Fibroblast of the conjunctiva (primary cell): ENCODE measurements around the gene PACRG.

Source experiments
- DNase-seq: peaks from one replicate; pipeline ENCODE4 v3.0.0-alpha.2; 2010; ENCODE audit warnings: low read depth

PACRG gene

GRCh38 chr6:163200289-163200688 lies 472.5 kb downstream of the PACRG start:
- no peak for DNase-seq

GRCh38 chr6:163200694-163201093 lies 472.9 kb downstream of the PACRG start:
- DNase-seq, result no peak

GRCh38 chr6:163201855-163202254 lies 474.1 kb downstream of the PACRG start:
- no peak for DNase-seq

DNA sequence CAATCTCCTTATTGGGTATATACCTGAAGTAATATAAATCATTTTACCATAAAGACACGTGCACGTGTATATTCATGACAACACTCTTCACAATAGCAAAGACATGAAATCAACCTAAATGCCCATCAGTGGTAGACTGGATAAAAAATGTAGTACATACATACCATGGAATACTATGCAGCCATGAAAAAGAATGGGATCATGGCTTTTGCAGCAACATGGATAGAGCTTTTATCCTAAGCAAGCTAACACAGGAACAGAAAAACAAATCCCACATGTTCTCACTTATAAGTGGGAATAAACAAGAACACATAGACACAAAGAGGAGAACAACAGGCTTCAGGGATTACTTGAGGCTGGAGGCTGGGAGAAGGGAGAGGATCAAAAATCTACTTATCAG lies 478.4 kb downstream of the PACRG start:
- DNase-seq, result no peak

DNA sequence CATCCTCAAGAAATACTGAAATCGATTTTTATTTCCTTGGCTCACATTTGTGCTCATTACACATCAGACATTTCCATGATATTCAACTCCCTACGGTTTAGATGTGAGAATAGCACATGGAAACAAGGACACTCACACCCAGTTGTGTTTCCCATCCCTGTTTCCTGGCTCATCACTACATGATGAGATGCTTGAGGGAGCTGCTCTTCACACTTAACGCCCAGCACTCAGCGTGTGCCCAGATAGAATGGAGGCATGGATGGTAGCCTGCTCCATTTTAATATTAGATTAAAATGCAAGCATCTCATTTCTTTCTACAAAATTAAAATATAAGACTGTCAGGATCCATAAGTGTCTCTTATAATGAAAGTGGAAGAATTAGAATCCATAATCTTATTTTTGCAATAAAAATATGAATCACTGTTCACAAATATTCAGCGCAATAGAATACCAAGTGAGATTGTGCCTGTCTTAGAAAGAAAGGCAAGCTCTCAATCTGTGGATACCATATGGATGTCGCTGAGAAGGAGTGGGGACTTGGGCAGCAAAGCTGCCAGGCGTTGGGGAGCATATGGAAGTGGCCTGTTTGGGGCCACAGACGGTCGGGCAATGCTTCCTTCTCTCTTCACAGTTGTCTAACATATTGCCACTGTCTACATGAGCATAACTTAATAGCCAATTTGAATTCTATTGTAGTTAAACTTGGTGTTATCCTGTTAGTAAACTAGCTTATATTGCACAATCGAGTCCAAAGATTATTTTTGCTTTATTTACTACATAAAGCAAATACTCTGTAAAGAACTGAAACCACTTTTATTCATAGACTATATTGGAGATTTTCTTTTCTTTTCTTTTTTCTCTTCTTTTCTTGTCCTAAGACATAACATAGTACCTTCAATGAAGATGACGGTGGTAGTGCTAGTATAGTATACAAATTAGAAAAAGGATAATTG lies 479.9 kb downstream of the PACRG start:
- DNase-seq, result no peak

DNA sequence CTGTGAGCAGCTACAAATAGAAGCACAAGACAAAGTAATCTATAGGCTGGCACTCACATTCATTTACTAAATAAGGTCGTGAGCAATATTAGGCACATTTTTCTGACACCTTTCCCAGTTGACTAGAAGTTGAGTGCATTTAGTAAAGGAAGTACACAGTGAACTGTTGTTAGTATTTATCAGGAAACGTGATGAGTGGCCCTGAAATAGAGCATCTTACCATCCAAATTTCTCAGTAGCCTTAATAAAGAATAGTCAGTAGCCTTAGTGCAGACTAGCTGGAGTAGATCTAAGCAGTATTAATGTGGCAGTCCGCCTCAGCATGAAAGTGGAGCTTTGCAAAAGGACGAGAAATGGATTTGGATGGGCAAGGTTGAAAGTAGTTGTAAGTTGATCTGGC lies 481.2 kb downstream of the PACRG start:
- no peak for DNase-seq

GRCh38 chr6:163212123-163212522 lies 484.3 kb downstream of the PACRG start:
- no peak for DNase-seq

DNA sequence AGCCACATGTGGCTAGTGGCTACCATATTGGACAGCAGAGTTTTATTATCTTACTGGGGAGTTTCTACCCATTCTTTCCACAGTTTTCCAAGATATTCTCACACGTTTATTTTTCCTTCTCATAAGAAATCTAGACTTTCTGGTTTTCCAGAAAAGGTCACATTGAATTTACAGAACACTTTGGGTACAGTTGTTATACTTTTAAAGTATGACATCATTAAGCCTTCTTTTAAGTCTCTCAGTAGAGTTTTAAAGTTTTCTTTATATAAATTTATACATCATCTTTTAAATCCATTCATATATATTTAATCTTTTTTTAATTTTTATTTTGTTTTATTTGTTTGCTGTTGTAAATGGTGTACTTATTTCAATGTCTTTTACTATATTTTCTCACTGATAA lies 486.5 kb downstream of the PACRG start:
- no peak for DNase-seq

DNA sequence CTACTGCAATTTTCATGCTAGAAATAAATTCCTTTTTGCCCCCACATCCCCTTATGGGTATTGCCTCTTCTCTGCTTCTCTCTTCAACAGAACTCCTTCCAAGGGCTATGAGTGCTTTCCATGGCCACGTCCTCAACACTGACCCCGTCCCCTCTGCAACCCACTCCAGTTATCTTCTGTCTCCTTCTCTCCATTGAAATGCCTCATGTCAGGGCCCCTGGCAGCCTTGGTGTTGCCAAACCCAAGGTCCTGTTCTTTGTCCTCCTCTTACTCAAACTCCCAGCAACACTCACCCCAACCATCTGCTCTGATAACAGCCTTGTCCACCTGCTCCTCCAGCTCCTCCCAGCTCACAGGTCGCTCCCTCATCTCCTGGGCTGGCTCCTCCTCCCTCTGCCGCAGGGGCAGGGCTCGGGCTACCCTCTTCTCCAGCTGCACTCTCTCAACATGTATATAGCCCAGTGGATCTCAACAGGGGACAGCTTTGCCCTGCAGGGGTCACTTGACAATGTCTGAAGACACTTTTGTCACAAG lies 490.7 kb downstream of the PACRG start:
- no peak for DNase-seq

DNA sequence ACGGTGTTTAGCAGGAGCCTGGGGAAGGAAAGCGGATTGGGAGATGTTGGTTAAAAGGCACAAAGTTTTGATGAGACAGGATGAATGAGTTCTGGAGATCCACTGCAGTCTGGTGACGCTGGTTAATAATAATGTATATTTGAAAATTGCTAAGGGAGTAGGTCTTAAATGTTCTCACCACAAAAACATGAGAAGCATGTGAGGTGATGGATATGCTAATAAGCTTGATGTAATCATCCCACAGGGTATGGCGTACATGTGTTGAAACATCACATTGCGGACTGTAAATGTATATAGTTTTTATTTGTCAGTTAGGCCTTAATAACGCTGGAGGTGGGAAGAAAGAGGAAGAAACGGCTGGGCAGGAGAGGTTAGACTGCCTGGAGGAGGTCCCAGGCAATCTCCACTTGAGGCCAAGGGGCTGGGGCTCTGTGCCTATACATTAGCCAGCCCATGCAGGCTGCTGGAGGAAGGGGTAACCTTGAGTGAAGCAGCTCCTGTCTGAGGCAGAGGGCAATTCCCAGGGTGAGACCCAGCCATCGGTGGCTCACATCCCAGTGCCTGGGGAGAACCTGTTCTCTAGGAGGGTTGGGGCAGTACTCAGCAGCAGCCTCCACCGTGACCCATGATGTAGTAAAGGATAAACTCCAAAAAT lies 498.5 kb downstream of the PACRG start:
- no peak for DNase-seq

GRCh38 chr6:163226836-163227485 lies 499.2 kb downstream of the PACRG start:
- no peak for DNase-seq

DNA sequence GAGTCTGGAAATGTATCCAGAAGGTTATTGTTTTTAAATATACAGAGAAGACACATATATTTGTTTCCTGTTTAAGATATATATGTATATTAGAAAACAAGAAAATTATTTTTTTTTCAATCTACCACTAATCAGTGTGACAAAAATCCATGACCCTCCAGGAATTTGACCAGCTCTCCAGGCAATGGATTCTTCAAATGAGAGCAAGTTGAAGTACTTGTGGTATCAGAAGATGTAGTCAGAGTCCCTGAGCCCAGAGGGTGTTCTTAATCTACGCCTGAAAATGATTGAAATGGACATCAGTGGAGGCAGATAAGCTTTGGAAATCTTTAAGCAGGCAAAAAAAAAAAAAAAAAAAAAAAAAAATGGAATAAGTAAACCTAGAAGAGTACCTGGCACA lies 500.3 kb downstream of the PACRG start:
- no peak for DNase-seq

GRCh38 chr6:163229050-163229449 lies 501.3 kb downstream of the PACRG start:
- DNase-seq, result no peak

- DNase-seq, result no peak
These were observed 503.1 kb downstream of the PACRG start for GRCh38 chr6:163230901-163231300.

DNA sequence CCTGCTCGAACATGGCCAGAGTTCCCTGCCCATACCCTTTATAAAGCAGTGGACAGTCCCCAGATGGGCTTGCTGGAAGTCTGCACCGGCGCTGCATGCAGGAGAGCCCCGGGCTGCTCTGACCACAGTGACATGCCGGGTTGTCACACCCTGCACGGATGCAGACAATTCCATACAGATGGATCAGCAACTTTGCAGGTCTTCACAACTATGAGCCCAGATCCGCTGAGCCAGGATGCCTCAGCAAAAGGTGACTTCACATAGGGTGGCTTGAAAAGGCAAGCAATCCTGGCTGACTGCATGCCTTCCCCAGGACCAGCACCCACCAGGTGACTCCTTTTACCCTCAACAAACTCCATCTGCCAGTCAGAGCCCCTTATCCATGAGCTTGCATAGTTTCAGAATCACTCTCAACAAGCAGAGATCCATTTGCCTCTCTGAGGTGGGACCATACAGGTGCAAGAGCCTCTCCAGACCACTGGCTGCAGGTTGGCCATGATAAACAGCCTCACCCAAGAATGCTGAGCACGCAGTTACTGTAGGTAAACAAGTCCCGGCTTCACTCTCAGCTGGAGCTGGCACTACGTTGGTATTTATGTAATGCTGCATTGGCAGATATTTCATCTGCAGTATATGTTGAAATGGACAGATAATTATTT lies 503.7 kb downstream of the PACRG start:
- no peak for DNase-seq

DNA sequence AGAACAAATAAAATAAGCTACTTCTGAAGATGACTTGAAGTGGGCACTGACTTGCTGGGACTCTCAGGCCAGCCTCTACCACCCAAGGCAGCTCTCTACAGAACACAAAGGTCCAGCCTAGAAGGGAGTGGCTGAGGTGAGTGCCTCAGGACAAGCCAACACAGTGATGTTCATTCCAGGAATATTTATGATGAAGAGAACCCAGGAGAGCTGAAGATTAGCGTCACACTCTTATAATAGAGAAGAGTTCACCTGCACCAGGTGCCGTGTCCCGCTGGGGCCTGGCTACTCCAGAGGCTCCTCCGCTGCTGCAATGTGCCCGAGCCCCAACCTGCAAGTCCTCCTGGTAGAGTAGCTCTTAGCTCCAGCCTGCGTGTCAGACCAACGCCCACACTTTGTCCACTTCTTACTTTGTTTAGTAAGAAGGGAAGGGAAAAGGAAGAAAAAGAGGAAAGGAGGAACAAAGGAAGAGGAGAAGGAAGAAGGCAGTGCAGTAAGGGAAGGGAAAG lies 504.3 kb downstream of the PACRG start:
- DNase-seq, result no peak

DNA sequence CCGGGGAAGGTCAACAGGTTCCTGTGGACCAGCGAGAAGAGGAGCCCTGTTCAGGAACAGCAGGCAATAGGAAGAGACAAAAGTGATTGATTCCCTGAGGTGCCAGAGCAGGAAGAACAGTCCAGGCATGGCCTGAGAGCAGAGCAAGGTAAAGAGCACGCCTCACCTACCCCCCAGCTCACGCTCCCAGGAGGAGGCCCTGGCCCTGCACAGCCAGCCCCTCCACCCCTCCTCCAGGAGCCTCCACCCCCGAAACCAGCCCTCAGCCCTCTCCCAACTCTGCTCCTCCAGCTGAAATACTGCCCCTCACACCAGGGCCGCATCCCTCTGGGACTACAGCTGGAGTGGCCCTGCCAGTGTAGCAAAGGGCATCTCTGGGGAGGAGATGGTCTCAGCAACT lies 504.9 kb downstream of the PACRG start:
- DNase-seq, result no peak

- no peak for DNase-seq
These were observed 509.3 kb downstream of the PACRG start for GRCh38 chr6:163237110-163237509.

GRCh38 chr6:163239572-163240340 lies 512.0 kb downstream of the PACRG start:
- no peak for DNase-seq

DNA sequence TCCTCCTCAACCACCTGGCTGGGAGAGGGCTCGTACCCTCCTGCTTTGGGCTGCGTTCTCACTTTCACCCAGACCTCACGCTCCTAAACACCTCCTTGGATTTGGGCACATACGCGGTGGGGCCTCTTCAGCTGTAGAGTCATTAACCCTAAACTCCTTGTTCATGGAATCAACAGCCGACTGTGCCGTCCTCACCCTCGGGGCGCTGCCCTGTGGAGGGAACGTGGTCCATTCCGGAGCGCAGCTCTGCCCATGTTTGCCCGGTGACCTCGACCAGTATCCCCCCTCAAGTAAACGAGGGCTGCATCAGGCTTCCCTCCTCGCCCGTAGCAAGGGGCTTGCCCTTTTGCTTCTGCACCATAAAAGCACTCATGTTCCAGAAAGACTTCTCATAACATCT lies 512.8 kb downstream of the PACRG start:
- no peak for DNase-seq

DNA sequence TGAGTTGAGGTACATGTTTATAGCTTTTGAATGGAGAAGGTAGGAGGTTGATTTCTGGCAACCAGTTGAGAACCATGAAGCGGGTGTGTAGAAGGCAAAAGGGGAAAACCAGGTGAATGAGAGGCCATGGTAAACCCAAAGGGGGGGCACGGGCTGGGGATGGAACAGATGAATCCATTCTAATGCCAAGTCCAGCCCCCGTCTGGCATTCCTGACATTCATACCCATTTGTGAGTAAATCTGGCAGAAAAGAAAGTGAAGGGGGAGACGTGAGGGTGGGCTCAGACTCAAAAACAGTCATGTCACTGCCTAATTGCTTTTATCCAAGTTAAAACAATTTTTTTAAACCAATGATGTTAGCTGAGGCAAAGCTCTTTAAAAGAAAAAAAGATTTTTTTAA lies 513.9 kb downstream of the PACRG start:
- DNase-seq, result no peak
